GM23248 (cell line): ENCODE measurements around the gene ESPN. TPM values are rescaled to one million over a fixed set of nuclear protein-coding genes. Genes with fewer than 3 reads are reported as not detected.
A peak's percentile ranks its signal among the peaks of the same experiment; 100 is the strongest.

Experiments
- DNase-seq: peaks from one replicate; pipeline ENCODE4 v3.0.0-alpha.2; 2015
- H2AFZ ChIP-seq: fragments of 200-600 bp; sonication (generic); 2 replicates; pipeline ENCODE4 v1.6.1; 2016; ENCODE audit warnings: antibody characterized with exemption
- H3F3A ChIP-seq: fragments of 200-600 bp; sonication (generic); 2 replicates; pipeline ENCODE4 v1.6.1; 2016; ENCODE audit warnings: mild to moderate bottlenecking, antibody characterized with exemption, mixed run types; ENCODE audit not compliant: insufficient read depth
- H3K27ac ChIP-seq: fragments of 200-600 bp; sonication (generic); 2 replicates; pipeline ENCODE4 v1.5.1; 2016; ENCODE audit warnings: mild to moderate bottlenecking
- H3K27me3 ChIP-seq: fragments of 200-600 bp; sonication (generic); replicated peaks from 2 replicates; pipeline ENCODE4 v1.6.1; 2016; ENCODE audit warnings: mild to moderate bottlenecking; ENCODE audit not compliant: insufficient read depth
- H3K36me3 ChIP-seq: fragments of 200-600 bp; sonication (generic); 2 replicates; pipeline ENCODE4 v1.6.1; 2016; ENCODE audit warnings: low read depth, mild to moderate bottlenecking
- H3K4me1 ChIP-seq: fragments of 200-600 bp; sonication (generic); 2 replicates; pipeline ENCODE4 v1.6.1; 2016; ENCODE audit warnings: mild to moderate bottlenecking; ENCODE audit not compliant: insufficient read depth
- H3K4me2 ChIP-seq: fragments of 200-600 bp; sonication (generic); one replicate; pipeline ENCODE4 v1.6.1; 2016; ENCODE audit warnings: mild to moderate bottlenecking; ENCODE audit not compliant: unreplicated experiment
- H3K4me3 ChIP-seq: fragments of 200-600 bp; sonication (generic); 2 replicates; pipeline ENCODE4 v1.5.1; 2016; ENCODE audit warnings: mild to moderate bottlenecking
- H3K79me2 ChIP-seq: fragments of 200-600 bp; sonication (generic); 2 replicates; pipeline ENCODE4 v1.6.1; 2016; ENCODE audit warnings: mild to moderate bottlenecking; ENCODE audit not compliant: insufficient read depth
- H3K9ac ChIP-seq: fragments of 200-600 bp; sonication (generic); 2 replicates; pipeline ENCODE4 v1.6.1; 2016; ENCODE audit warnings: mild to moderate bottlenecking
- H3K9me2 ChIP-seq: fragments of 200-600 bp; sonication (generic); 2 replicates; pipeline ENCODE4 v1.6.1; 2016; ENCODE audit warnings: mixed run types, mild to moderate bottlenecking, moderate library complexity; ENCODE audit not compliant: insufficient read depth
- H3K9me3 ChIP-seq: fragments of 200-600 bp; sonication (generic); one replicate; pipeline ENCODE4 v1.6.1; 2017; ENCODE audit warnings: low read depth
- H4K20me1 ChIP-seq: fragments of 200-600 bp; sonication (generic); 2 replicates; pipeline ENCODE4 v1.6.0; 2016; ENCODE audit not compliant: insufficient read depth
- EZH2 ChIP-seq: fragments of 200-600 bp; sonication (generic); IDR thresholded peaks from 2 replicates; pipeline ENCODE4 v1.6.1; 2018; ENCODE audit warnings: antibody characterized with exemption, mild to moderate bottlenecking; ENCODE audit not compliant: insufficient read depth, poor library complexity, severe bottlenecking
- EZH2phosphoT487 ChIP-seq: fragments of 200-600 bp; sonication (generic); IDR thresholded peaks from 2 replicates; pipeline ENCODE4 v1.6.1; 2018; ENCODE audit warnings: antibody characterized with exemption, moderate library complexity, mild to moderate bottlenecking, low read depth; ENCODE audit not compliant: insufficient read depth
- WGBS, 2 experiments: methylation state at CpG; one replicate each; pipeline ENCODE4 v1.1.6; 2015 to 2017; ENCODE audit warnings: low lambda C conversion rate in 2 of 2, low coverage in 1 of 2; ENCODE audit errors: missing lambda C conversion rate in 2 of 2; 5-methylcytosine and 5-hydroxymethylcytosine counted together
- in situ Hi-C: fragments of 300-500 bp; cut with MboI; formaldehyde crosslinking; loops from 2 replicates; pipeline ENCODE4 v1.15.0; 2020
- polyA plus RNA-seq: library from polyadenylated mRNA; unstranded; fragments of >200 nt; fragmentation: Nextera tagmentation; extraction: Ambion mirVana; gene quantifications from 2 replicates; pipeline ENCODE4 v1.2.1, GENCODE V29; 2016
- total RNA-seq: library from RNA; depleted of rRNA; stranded (reverse); fragments of >200 nt; shearing (Covaris generic); gene quantifications from 2 replicates; pipeline ENCODE4 v1.2.3, GENCODE V29; 2014; rRNA removed

Gene ESPN
- not detected in 2 replicates for total RNA-seq
- not detected in 2 replicates for polyA plus RNA-seq

- H3K4me3 ChIP-seq = no peak within 1 kb of the TSS
- peaks cover 11% of the 10 kb centered on the region for H3K4me1 ChIP-seq
- no peaks in the 10 kb centered on the region for H3K9me2 ChIP-seq
- no peak within 1 kb of the TSS for H2AFZ ChIP-seq
- H3K9ac ChIP-seq = no peak within 1 kb of the TSS
- in situ Hi-C loops = no loop called here
- no peak within 1 kb of the TSS for H3K27ac ChIP-seq
- no peaks in the 10 kb centered on the region for H3K9me3 ChIP-seq
- no peaks in the 10 kb centered on the region for H4K20me1 ChIP-seq
- H3K79me2 ChIP-seq = no peaks in the 10 kb centered on the region
- peaks cover 46% of the 10 kb centered on the region for H3K27me3 ChIP-seq
- peak; percentile 37 for DNase-seq
- no peaks in the 10 kb centered on the region for H3K36me3 ChIP-seq
- 11 to 13% methylated on average over 27 to 59 of the region's 99 CpGs for WGBS, 2 experiments
- H3F3A ChIP-seq = 0 out of 2 replicates have a peak, but pooled peaks cover 3% of the 10 kb centered on the region
- TF ChIP-seq EZH2phosphoT487 (no peak), EZH2 (no peak)
- no peak within 1 kb of the TSS for H3K4me2 ChIP-seq
Measured at GRCh38 chr1:6424619-6425593, at the start of gene ESPN. TSS of gene ESPN (plus strand) at chr1:6424776. CDS start at chr1:6424956, 180 bp downstream.

DNA sequence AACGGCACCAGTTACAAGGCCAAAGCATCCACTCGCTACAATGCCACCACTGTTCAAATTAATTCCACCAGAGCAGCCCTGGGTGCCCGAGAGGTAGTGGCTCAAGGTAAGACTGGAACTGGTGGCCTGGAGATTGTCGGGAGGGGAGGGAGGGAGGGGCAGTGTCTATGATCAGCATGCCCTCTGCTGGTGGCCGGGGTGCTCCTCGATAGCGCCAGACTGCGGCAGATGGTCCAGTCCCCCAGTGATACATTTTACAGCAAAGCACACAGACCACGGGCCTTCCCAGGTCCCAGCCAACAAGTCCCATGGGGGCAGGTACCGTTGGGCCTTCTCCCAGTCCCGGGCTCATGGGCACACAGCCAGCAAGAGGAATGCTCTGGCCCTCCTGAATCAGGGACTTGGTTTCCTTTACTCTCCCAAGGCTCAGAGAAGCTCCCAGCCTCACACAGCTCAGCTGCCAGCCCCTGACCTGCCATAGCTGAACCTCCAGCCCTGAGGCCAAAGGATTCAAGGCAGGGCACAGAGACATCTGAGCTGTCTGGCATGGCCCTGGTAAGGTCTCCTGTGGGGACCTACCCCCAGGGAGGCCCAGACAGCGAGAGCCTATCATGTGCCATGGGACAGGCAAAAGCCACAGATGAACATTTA, 46.4 kb upstream of the ESPN start:
- DNase-seq = no peak
- H3K4me1 ChIP-seq = no peaks in the 10 kb centered on the region

DNA sequence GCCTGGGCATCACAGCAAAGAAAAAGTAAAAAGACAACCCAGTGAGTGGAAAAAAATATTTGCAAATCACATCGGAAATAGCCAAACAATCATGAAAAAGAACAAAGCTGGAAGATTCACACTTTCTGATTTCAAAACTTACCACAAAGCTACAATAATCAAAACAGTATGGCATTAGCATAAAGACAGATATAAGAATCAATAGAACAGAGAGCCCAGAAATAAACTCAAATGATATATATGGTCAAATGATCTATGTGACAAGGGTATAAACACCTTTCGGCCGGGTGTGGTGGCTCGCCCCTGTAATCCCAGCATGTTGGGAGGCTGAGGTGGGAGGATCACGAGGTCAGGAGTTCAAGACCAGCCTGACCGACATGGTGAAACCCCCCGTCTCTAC, 44.5 kb upstream of the ESPN start:
- no peak for TF ChIP-seq EZH2
- no peak for TF ChIP-seq EZH2phosphoT487
- no peak overlapping the region for H3K9ac ChIP-seq
- H3K36me3 ChIP-seq = no peaks in the 10 kb centered on the region
- peaks cover 27% of the 10 kb centered on the region for H3K79me2 ChIP-seq
- H4K20me1 ChIP-seq = no peaks in the 10 kb centered on the region
- H3K4me2 ChIP-seq = no peak overlapping the region
- in situ Hi-C loops = no loop called here
- no peaks in the 10 kb centered on the region for H3F3A ChIP-seq
- no peak overlapping the region for H2AFZ ChIP-seq
- no peak overlapping the region for H3K27ac ChIP-seq
- H3K4me3 ChIP-seq = no peak overlapping the region
- WGBS, 2 experiments = 90% methylated on average over 7 of the region's 7 CpGs
- H3K9me3 ChIP-seq = no peaks in the 10 kb centered on the region
- H3K4me1 ChIP-seq = no peaks in the 10 kb centered on the region
- DNase-seq = no peak
- no peaks in the 10 kb centered on the region for H3K27me3 ChIP-seq
- H3K9me2 ChIP-seq = no peaks in the 10 kb centered on the region

More for the DNA sequence above, 46.4 kb upstream of the ESPN start:
- no peaks in the 10 kb centered on the region for H3K9me3 ChIP-seq
- H3K9me2 ChIP-seq = no peaks in the 10 kb centered on the region
- H3K4me2 ChIP-seq = no peak overlapping the region
- no peaks in the 10 kb centered on the region for H3K27me3 ChIP-seq
- no peak overlapping the region for H3K9ac ChIP-seq
- H2AFZ ChIP-seq = no peak overlapping the region
- no peaks in the 10 kb centered on the region for H3K36me3 ChIP-seq
- H4K20me1 ChIP-seq = no peaks in the 10 kb centered on the region
- 73 to 74% methylated on average over 7 to 12 of the region's 12 CpGs for WGBS, 2 experiments
- H3K27ac ChIP-seq = no peak overlapping the region
- H3K4me3 ChIP-seq = no peak overlapping the region
- peaks cover 35% of the 10 kb centered on the region for H3K79me2 ChIP-seq
- no peaks in the 10 kb centered on the region for H3F3A ChIP-seq
- in situ Hi-C loops = no loop called here
- TF ChIP-seq EZH2 = no peak
- no peak for TF ChIP-seq EZH2phosphoT487

DNA sequence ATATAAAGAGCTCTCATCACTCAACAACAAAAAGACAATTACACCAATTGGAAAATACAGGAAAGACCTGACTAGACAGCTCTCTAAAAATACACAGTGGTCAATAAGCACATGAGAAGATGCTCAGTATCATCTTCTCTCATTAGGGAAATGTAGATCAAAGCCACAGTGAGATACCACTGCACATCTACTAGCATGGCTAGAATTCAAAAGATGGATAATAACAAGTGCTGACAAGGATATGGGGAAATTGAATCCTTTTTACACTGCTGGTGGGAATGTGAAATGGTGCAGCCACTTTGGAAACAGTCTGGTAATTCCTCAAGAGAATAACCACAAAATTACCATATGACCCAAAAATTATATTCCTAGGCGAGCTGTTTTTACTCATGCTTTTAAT, 40.4 kb upstream of the ESPN start:
- in situ Hi-C loops = no loop called here
- no peaks in the 10 kb centered on the region for H3K36me3 ChIP-seq
- no peaks in the 10 kb centered on the region for H3K9me3 ChIP-seq
- no peak for TF ChIP-seq EZH2phosphoT487
- TF ChIP-seq EZH2 = no peak
- no peaks in the 10 kb centered on the region for H3K9me2 ChIP-seq
- WGBS, 2 experiments = 96 to 100% methylated on average over 1 of the region's 1 CpG
- H3K4me2 ChIP-seq = no peak overlapping the region
- H3F3A ChIP-seq = no peaks in the 10 kb centered on the region
- no peaks in the 10 kb centered on the region for H3K4me1 ChIP-seq
- no peak for DNase-seq
- no peak overlapping the region for H3K4me3 ChIP-seq
- H3K9ac ChIP-seq = no peak overlapping the region
- H3K27ac ChIP-seq = no peak overlapping the region
- H4K20me1 ChIP-seq = no peaks in the 10 kb centered on the region
- no peaks in the 10 kb centered on the region for H3K27me3 ChIP-seq
- no peak overlapping the region for H2AFZ ChIP-seq
- peaks cover 42% of the 10 kb centered on the region for H3K79me2 ChIP-seq
